H1 (cell line): ENCODE data around the gene IGLL1. TPM values are rescaled to one million over a fixed set of nuclear protein-coding genes. Genes with fewer than 3 reads are reported as not detected.

Experiments
- CTCF ChIA-PET: fragments of 300-600 bp; sonication (Branson Sonifier 250); formaldehyde crosslinking; loops from one replicate; lab custom pipeline; 2021; ENCODE audit not compliant: partially characterized antibody; lab: Charles Lee
- POLR2A ChIA-PET: fragments of 300-600 bp; sonication (Branson Sonifier 250); formaldehyde crosslinking; loops from one replicate; lab custom pipeline; 2021; ENCODE audit warnings: inconsistent platforms; ENCODE audit not compliant: partially characterized antibody; lab: Charles Lee
- DNase-seq, 2 experiments: peaks; one replicate each; pipeline versions ENCODE4 v3.0.0 to v3.0.0-alpha.2; 2010 to 2022; ENCODE audit warnings: low spot score in 2 of 2, low read depth in 1 of 2, mixed read lengths in 1 of 2
- FAIRE-seq: peaks from 2 replicates; lab custom pipeline; 2011; peaks lifted over from hg19 to GRCh38; lab: Jason Lieb, UNC
- H2AFZ ChIP-seq: 2 replicates; pipeline ENCODE4 v1.8.1; 2012; ENCODE audit warnings: low read length, inconsistent platforms
- H2AK5ac ChIP-seq: 2 replicates; pipeline ENCODE4 v1.6.1; 2013; ENCODE audit warnings: low read depth, low read length
- H2BK120ac ChIP-seq: replicated peaks from 2 replicates; pipeline ENCODE3; 2013; ENCODE audit warnings: low read depth, low read length, inconsistent platforms
- H2BK12ac ChIP-seq: 2 replicates; pipeline ENCODE4 v1.6.1; 2013; ENCODE audit warnings: low read depth, low read length
- H2BK15ac ChIP-seq: 2 replicates; pipeline ENCODE4 v1.6.1; 2013; ENCODE audit warnings: low read length
- H2BK20ac ChIP-seq: 2 replicates; pipeline ENCODE4 v1.6.1; 2013; ENCODE audit warnings: low read length
- H2BK5ac ChIP-seq: 2 replicates; pipeline ENCODE4 v1.6.1; 2013; ENCODE audit warnings: low read depth, low read length
- H3K14ac ChIP-seq: 2 replicates; pipeline ENCODE4 v1.6.1; 2013; ENCODE audit warnings: inconsistent platforms; ENCODE audit not compliant: insufficient read length
- H3K18ac ChIP-seq: 2 replicates; pipeline ENCODE4 v1.6.1; 2013; ENCODE audit warnings: low read length; ENCODE audit errors: extremely low read depth
- H3K23ac ChIP-seq: 2 replicates; pipeline ENCODE4 v1.6.1; 2013; ENCODE audit warnings: inconsistent platforms; ENCODE audit not compliant: insufficient read length
- H3K23me2 ChIP-seq: 2 replicates; pipeline ENCODE4 v1.6.1; 2013; ENCODE audit warnings: low read depth, low read length
- H3K27ac ChIP-seq: 2 replicates; pipeline ENCODE4 v1.6.1; 2011; ENCODE audit warnings: low read depth, low read length, inconsistent platforms
- H3K27me3 ChIP-seq, 4 experiments: replicated peaks in 1 of 4; 1 replicate in 1 of 4; 2 replicates in 3 of 4; pipeline versions ENCODE4 v1.6.1 to v1.8.1; 2011 to 2013; ENCODE audit warnings: low read length in 3 of 4, mild to moderate bottlenecking in 3 of 4, inconsistent platforms in 2 of 4, mixed read lengths in 2 of 4, moderate library complexity in 1 of 4; ENCODE audit not compliant: control insufficient read depth in 3 of 4, insufficient read depth in 3 of 4; ENCODE audit errors: extremely low read depth in 1 of 4
- H3K36me3 ChIP-seq, 4 experiments: 2 replicates each; pipeline versions ENCODE4 v1.6.1 to v1.8.1; 2011 to 2013; ENCODE audit warnings: mild to moderate bottlenecking in 4 of 4, low read length in 3 of 4, moderate library complexity in 2 of 4, control low read depth in 1 of 4, inconsistent platforms in 1 of 4; ENCODE audit not compliant: insufficient read depth in 4 of 4, control insufficient read depth in 2 of 4
- H3K4ac ChIP-seq: replicated peaks from 2 replicates; pipeline ENCODE3; 2013; ENCODE audit warnings: low read length, low read depth, mixed read lengths, inconsistent platforms; ENCODE audit not compliant: insufficient read length
- H3K4me1 ChIP-seq, 4 experiments: replicated peaks in 1 of 4; 1 replicate in 1 of 4; 2 replicates in 3 of 4; pipeline versions ENCODE4 v1.6.1 to v1.8.1; 2011 to 2013; ENCODE audit warnings: low read length in 3 of 4, inconsistent platforms in 2 of 4, mixed read lengths in 1 of 4; ENCODE audit not compliant: insufficient read depth in 4 of 4, control insufficient read depth in 3 of 4
- H3K4me2 ChIP-seq, 2 experiments: 2 replicates each; pipeline versions ENCODE4 v1.6.1 to v1.8.1; 2011 to 2013; ENCODE audit warnings: low read depth in 2 of 2, low read length in 2 of 2, control low read depth in 1 of 2, inconsistent platforms in 1 of 2, mild to moderate bottlenecking in 1 of 2; ENCODE audit not compliant: insufficient read depth in 1 of 2
- H3K4me3 ChIP-seq, 4 experiments: fragments of 200-600, 300-600 bp in 1 of 4; sonication (generic), shearing (Covaris generic), sonication (Bioruptor Twin) in 1 of 4; 2 replicates each; pipeline versions ENCODE4 v1.5.1 to v1.8.1; 2011 to 2016; ENCODE audit warnings: low read length in 4 of 4, low read depth in 3 of 4, control low read depth in 2 of 4, inconsistent platforms in 2 of 4, mild to moderate bottlenecking in 2 of 4, mixed read lengths in 1 of 4, moderate library complexity in 1 of 4; ENCODE audit not compliant: insufficient read depth in 2 of 4; ENCODE audit errors: extremely low read depth in 1 of 4
- H3K56ac ChIP-seq: replicated peaks from 2 replicates; pipeline ENCODE3; 2013; ENCODE audit warnings: low read depth, mild to moderate bottlenecking, mixed read lengths, low read length, inconsistent platforms; ENCODE audit not compliant: insufficient read length
- H3K79me1 ChIP-seq: 2 replicates; pipeline ENCODE4 v1.6.1; 2013; ENCODE audit warnings: low read depth, low read length, control low read depth
- H3K79me2 ChIP-seq, 2 experiments: 2 replicates each; pipeline versions ENCODE4 v1.6.1 to v1.8.1; 2012 to 2013; ENCODE audit warnings: low read length in 2 of 2, mild to moderate bottlenecking in 2 of 2, inconsistent platforms in 1 of 2; ENCODE audit not compliant: insufficient read depth in 2 of 2, control insufficient read depth in 1 of 2
- H3K9ac ChIP-seq, 4 experiments: replicated peaks in 1 of 4; 1 replicate in 1 of 4; 2 replicates in 3 of 4; pipeline versions ENCODE4 v1.6.1 to v1.8.1; 2011 to 2013; ENCODE audit warnings: low read depth in 3 of 4, low read length in 3 of 4, control low read depth in 2 of 4, mild to moderate bottlenecking in 2 of 4, moderate library complexity in 2 of 4, inconsistent platforms in 1 of 4; ENCODE audit errors: extremely low read depth in 1 of 4
- H3K9me3 ChIP-seq, 2 experiments: 2 replicates each; pipeline versions ENCODE4 v1.6.1 to v1.8.1; 2012 to 2013; ENCODE audit warnings: mild to moderate bottlenecking in 2 of 2, moderate library complexity in 2 of 2, control low read depth in 1 of 2, inconsistent platforms in 1 of 2, low read depth in 1 of 2, low read length in 1 of 2, mixed read lengths in 1 of 2; ENCODE audit not compliant: insufficient read depth in 2 of 2
- H4K20me1 ChIP-seq, 2 experiments: replicated peaks in 1 of 2; 2 replicates each; pipeline versions ENCODE3 to v1.8.1; 2011 to 2013; ENCODE audit warnings: inconsistent platforms in 2 of 2, low read length in 2 of 2, mild to moderate bottlenecking in 1 of 2; ENCODE audit not compliant: insufficient read depth in 2 of 2, control insufficient read depth in 1 of 2
- H4K5ac ChIP-seq: 2 replicates; pipeline ENCODE4 v1.6.1; 2013; ENCODE audit warnings: low read length, low read depth, mixed read lengths, inconsistent platforms; ENCODE audit not compliant: insufficient read length
- H4K8ac ChIP-seq: 2 replicates; pipeline ENCODE4 v1.8.0; 2013; ENCODE audit warnings: mild to moderate bottlenecking, moderate library complexity, low read length, inconsistent platforms; ENCODE audit not compliant: insufficient read depth; ENCODE audit errors: extremely low read depth
- H4K91ac ChIP-seq: replicated peaks from 2 replicates; pipeline ENCODE3; 2013; ENCODE audit warnings: low read length, mixed read lengths, inconsistent platforms; ENCODE audit not compliant: insufficient read length
- EGR1 ChIP-seq: IDR thresholded peaks from 2 replicates; pipeline ENCODE4 v1.6.1; 2011; ENCODE audit warnings: low read depth, low read length, borderline replicate concordance
- HDAC2 ChIP-seq, 2 experiments: fragments of 300-600 bp in 1 of 2; sonication (generic) in 1 of 2; IDR thresholded peaks; 2 replicates each; pipeline ENCODE4 v1.6.1; 2011 to 2012; ENCODE audit warnings: low read depth in 2 of 2, low read length in 2 of 2, mild to moderate bottlenecking in 2 of 2, moderate library complexity in 2 of 2, borderline replicate concordance in 1 of 2, inconsistent platforms in 1 of 2
- SUZ12 ChIP-seq: fragments of 200-600 bp; sonication (generic); IDR thresholded peaks from 2 replicates; pipeline ENCODE4 v1.6.1; 2012; ENCODE audit warnings: mild to moderate bottlenecking, inconsistent platforms, low read length, moderate library complexity, mixed read lengths
- WGBS, 2 experiments: shearing (Covaris generic) in 1 of 2; methylation state at CpG; one replicate each; pipeline versions ENCODE4 v1.1.6 to v1.1.7; 2013 to 2015; ENCODE audit warnings: low lambda C conversion rate in 2 of 2, mixed read lengths in 2 of 2, inconsistent platforms in 1 of 2, low coverage in 1 of 2, missing lambda C conversion rate in 1 of 2; ENCODE audit not compliant: insufficient replicate concordance in 2 of 2, insufficient coverage in 1 of 2, insufficient read length in 1 of 2; ENCODE audit errors: extremely low coverage in 1 of 2, missing lambda C conversion rate in 1 of 2; 5-methylcytosine and 5-hydroxymethylcytosine counted together
- polyA plus RNA-seq, 7 experiments: library from polyadenylated mRNA; depleted of rRNA in 3 of 7; stranded (reverse) in 5 of 7; unstranded in 2 of 7; fragments of >200 nt in 5 of 7; fragments of 200-250 nt in 2 of 7; gene quantifications; 1 replicate in 5 of 7; 2 replicates in 1 of 7; 4 replicates in 1 of 7; pipeline versions ENCODE4 v1.2.1 to v1.2.3, GENCODE V29; 2011 to 2013; ENCODE audit warnings: missing spikeins in 2 of 7, mixed read lengths in 2 of 7
- total RNA-seq: library from RNA; stranded (reverse); fragmentation: NEBNext Ultra II Directional; extraction: Animal tissue kit (Norgen Biotek cat#: 25700); gene quantifications from 2 replicates; pipeline ENCODE4 v1.2.1, GENCODE V29; 2021

IGLL1 gene
- total and polyA plus RNA-seq, 2 of the 8 experiments (the other 6 are each of a cell fraction or from before 2014, with no cell fraction given): not detected

DNA sequence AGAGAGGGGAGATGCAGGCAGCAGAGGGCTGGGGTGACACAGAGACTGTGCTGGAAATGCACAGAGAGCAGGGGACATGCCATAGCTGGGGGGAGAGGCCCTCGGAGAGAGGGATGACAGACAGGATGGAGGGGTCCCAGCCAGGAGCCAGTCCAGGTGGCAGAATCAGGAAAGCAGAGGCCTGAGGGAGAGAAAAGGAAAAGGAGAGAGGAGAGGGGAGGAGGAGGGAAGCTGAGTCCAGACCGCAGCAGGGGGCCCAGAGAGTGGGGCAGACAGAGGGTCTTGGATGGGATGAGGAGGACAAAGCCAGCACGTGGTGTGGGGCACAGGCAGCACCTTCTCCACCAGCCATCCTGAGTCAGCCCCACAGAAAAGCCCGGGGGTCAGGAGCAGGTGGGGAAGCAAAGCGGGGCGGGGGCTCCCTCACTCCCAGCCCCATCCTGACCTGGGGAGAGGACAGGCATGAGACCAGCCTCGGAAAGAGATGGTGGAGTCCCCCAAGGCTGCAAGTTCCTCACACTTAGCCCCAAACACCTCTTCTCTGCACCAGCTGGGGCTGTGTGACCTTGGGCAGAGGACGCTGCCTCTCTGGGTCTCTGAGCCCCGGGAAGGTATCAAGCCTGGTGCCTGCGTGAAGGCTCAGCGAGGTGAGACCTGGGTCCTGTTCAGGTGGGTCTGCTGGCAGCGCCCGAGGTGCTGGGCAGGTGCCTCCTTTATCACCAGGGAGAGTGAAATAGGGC, 48.0 kb downstream of the IGLL1 start:
- H3K23ac ChIP-seq: peak overlapping the region; percentile 12
- peak overlapping the region; percentile 97 for H2BK20ac ChIP-seq
- H3K79me1 ChIP-seq: no peaks in the 10 kb centered on the region
- H3K27ac ChIP-seq: no peak overlapping the region
- H4K5ac ChIP-seq: peak overlapping the region; percentile 53
- H4K91ac ChIP-seq: peak overlapping the region; percentile 97
- TF ChIP-seq EGR1 (no peak), SUZ12 (0 out of 2 replicates have a peak, but pooled peaks have one; percentile 1), HDAC2 (IDR thresholded peaks at IDR 0.05; ENCODE audit: borderline replicate concordance in 1 of 2, low read depth in 2 of 2, low read length in 2 of 2) (no peak)
- peak overlapping the region; percentile 92 for H2BK5ac ChIP-seq
- POLR2A ChIA-PET: no interaction called here
- H2BK120ac ChIP-seq: peak overlapping the region; percentile 79
- no peak overlapping the region for H3K14ac ChIP-seq
- H3K4me3 ChIP-seq: no peak overlapping the region
- FAIRE-seq: no peak
- no peaks in the 10 kb centered on the region for H3K79me2 ChIP-seq
- WGBS, 2 experiments: 83% methylated on average over 10 of the region's 13 CpGs; no CpG with 5 or more reads in 1 of the 2 experiments
- H4K8ac ChIP-seq: no peak overlapping the region; the same call in 1 of the 2 replicates
- DNase-seq: no peak
- peak overlapping the region; percentile 99; the same call in 1 of the 2 replicates for H2BK12ac ChIP-seq
- peak overlapping the region; percentile 94; the same call in 1 of the 2 replicates for H2BK15ac ChIP-seq
- H2AFZ ChIP-seq: no peak overlapping the region
- H2AK5ac ChIP-seq: peak overlapping the region; percentile 78; the same call in 1 of the 2 replicates
- H3K36me3 ChIP-seq: no peaks in the 10 kb centered on the region
- H3K9ac ChIP-seq: no peak overlapping the region
- no peaks in the 10 kb centered on the region for H3K9me3 ChIP-seq
- peak overlapping the region; percentile 69 for H3K4ac ChIP-seq
- CTCF ChIA-PET: no interaction called here
- H4K20me1 ChIP-seq: no peaks in the 10 kb centered on the region
- H3K4me1 ChIP-seq: peaks cover 9 to 48% (median 35%) of the 10 kb centered on the region in 4 experiments
- H3K27me3 ChIP-seq: peaks cover 0 to 9% (median 4%) of the 10 kb centered on the region in 4 experiments; a peak in 3 of 7 replicates
- no peak overlapping the region for H3K56ac ChIP-seq
- no peak overlapping the region; a peak in 1 of 4 replicates for H3K4me2 ChIP-seq
- H3K23me2 ChIP-seq: peaks cover 3% of the 10 kb centered on the region; the same call in 1 of the 2 replicates
- peak overlapping the region; percentile 51 for H3K18ac ChIP-seq
